ENCODE data around the gene RNF17. TPM values are rescaled to one million over a fixed set of nuclear protein-coding genes. Genes with fewer than 3 reads are reported as not detected.

RNF17 gene
- total RNA-seq, 1 donor from 2014 or later, result not detected

DNA sequence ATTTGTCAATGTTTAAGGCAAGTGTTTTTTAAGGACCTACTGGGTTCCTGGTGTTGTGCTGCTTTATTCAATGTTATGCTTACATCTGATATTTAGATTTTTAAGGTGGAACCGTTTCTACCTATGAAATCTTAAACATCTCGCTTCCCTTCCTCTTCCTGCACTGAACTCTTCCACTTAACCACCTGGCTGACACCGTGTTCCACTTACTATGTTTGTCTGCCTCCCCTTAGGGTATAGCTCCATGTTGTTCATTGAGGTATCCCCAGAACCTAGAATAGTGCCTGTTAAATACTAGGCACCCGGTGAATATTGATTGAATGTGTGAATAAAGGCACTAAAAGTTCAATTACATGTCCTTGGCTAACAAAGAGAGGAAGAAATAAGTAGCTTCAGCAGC, 104.9 kb downstream of the RNF17 start:
- intact Hi-C loops (cut with micrococcal nuclease), result no loop called here
- Mint-ChIP-seq H3K4me1 (ENCODE audit: low read depth) (peaks cover 3% of the 10 kb centered on the region), H3K27ac (no peak overlapping the region), H3K4me3 (ENCODE audit: low read depth) (no peak overlapping the region), H3K9me3 (no peaks in the 10 kb centered on the region), H3K27me3 (ENCODE audit: low read depth) (peaks cover 27% of the 10 kb centered on the region), H3K36me3 (ENCODE audit: low read depth) (no peaks in the 10 kb centered on the region)
- DNase-seq (ENCODE audit: low spot score), result no peak

DNA sequence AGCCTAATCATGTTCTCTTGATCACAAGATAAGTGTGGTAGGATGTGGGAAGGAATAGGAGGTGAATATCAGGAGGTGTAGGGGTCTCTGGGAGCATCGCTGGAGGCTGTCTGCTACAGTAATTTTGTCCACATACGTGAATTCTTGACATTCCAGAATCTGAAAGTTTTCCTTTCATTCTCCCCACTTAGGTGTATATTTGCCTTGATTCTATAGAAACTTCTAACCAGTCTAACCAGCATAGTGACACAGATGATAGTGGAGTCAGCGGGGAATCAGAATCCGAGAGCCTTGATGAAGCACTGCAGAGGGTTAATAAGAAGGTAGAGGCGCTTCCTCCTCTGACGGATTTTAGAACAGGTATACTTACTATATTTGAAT, 106.4 kb downstream of the RNF17 start:
- no peak overlapping the region for H3K4me3 Mint-ChIP-seq (ENCODE audit: low read depth)
- H3K27ac Mint-ChIP-seq, result no peak overlapping the region
- H3K4me1 Mint-ChIP-seq (ENCODE audit: low read depth), result peaks cover 3% of the 10 kb centered on the region
- H3K9me3 Mint-ChIP-seq, result no peaks in the 10 kb centered on the region
- intact Hi-C loops (cut with micrococcal nuclease), result no loop called here
- no peak for DNase-seq (ENCODE audit: low spot score)
- H3K27me3 Mint-ChIP-seq (ENCODE audit: low read depth), result peaks cover 32% of the 10 kb centered on the region
- no peaks in the 10 kb centered on the region for H3K36me3 Mint-ChIP-seq (ENCODE audit: low read depth)

GRCh38 chr13:24875566-24875965, 111.6 kb downstream of the RNF17 start:
- Mint-ChIP-seq H3K27ac (no peak overlapping the region), H3K9me3 (no peaks in the 10 kb centered on the region), H3K4me3 (ENCODE audit: low read depth) (no peak overlapping the region), H3K27me3 (ENCODE audit: low read depth) (peaks cover 20% of the 10 kb centered on the region), H3K36me3 (ENCODE audit: low read depth) (no peaks in the 10 kb centered on the region), H3K4me1 (ENCODE audit: low read depth) (no peaks in the 10 kb centered on the region)
- no peak for DNase-seq (ENCODE audit: low spot score)
- intact Hi-C loops (cut with micrococcal nuclease), result no loop called here

DNA sequence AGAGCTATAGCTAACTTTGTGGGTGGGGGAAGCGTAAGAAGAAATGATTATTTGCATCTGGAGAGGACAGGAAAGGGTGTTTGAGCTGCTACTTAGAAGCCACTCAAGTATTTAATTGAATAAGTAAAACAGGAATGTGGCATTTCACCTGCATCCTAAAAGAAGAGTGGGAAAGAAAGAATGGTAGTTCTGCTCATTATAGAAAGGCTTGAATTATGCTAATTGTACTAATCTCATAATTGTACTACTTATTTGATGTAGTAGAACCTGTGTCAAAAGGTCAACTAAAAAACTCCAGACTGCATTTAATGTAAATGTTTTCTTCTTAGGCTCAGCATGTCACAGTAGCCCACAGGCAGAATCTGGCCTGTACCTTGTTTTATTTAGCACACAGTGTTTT, 113.6 kb downstream of the RNF17 start:
- Mint-ChIP-seq H3K4me1 (ENCODE audit: low read depth) (no peaks in the 10 kb centered on the region), H3K9me3 (no peaks in the 10 kb centered on the region), H3K27me3 (ENCODE audit: low read depth) (peaks cover 20% of the 10 kb centered on the region), H3K27ac (no peak overlapping the region), H3K4me3 (ENCODE audit: low read depth) (no peak overlapping the region), H3K36me3 (ENCODE audit: low read depth) (no peaks in the 10 kb centered on the region)
- no peak for DNase-seq (ENCODE audit: low spot score)
- intact Hi-C loops (cut with micrococcal nuclease), result no loop called here

DNA sequence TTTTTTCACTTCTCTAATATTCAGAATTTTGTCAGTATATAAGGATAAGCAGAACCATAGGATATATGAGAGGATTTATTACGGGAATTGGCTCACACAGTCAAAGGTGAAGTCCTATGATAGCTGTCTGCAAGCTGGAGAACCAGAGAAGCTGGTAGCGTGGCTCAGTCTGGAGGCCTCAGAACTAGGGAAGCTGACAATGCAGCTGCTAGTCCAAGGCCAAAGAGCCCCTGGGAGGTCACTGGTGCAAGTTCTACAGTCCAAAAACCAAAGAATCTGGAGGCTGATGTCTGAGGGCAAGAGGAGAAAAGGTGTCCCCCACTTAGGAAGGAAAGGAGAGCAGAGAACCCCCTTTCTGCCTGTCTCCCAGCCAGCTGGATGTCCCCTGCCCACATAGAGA, 114.4 kb downstream of the RNF17 start:
- Mint-ChIP-seq H3K27me3 (ENCODE audit: low read depth) (peaks cover 20% of the 10 kb centered on the region), H3K36me3 (ENCODE audit: low read depth) (peaks cover 3% of the 10 kb centered on the region)
- intact Hi-C loops (cut with micrococcal nuclease), result no loop called here

DNA sequence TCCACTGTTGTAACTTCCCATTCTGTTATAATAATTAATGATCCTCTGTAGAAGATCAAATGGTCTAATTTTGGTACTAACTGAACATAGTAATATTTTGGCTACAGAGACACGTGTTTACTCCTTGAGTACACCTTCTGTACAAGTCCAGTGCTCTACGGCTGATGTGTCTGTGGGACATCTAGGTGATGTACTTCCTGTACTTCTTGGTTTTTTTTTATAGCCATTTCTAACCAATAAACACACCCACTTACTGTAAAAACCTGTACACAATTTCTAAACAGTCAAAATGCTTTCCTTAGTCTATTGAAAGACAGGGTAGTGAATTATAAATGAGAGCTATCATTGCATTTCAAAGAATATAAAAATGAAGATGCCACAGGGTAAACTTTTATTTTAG, 118.7 kb downstream of the RNF17 start:
- H3K27ac Mint-ChIP-seq, result no peak overlapping the region
- no peak overlapping the region for H3K4me3 Mint-ChIP-seq (ENCODE audit: low read depth)
- H3K27me3 Mint-ChIP-seq (ENCODE audit: low read depth), result no peaks in the 10 kb centered on the region
- DNase-seq (ENCODE audit: low spot score), result no peak
- no peaks in the 10 kb centered on the region for H3K4me1 Mint-ChIP-seq (ENCODE audit: low read depth)
- H3K9me3 Mint-ChIP-seq, result no peaks in the 10 kb centered on the region
- peaks cover 20% of the 10 kb centered on the region for H3K36me3 Mint-ChIP-seq (ENCODE audit: low read depth)
- intact Hi-C loops (cut with micrococcal nuclease), result no loop called here

More for the DNA sequence above, 114.4 kb downstream of the RNF17 start:
- Mint-ChIP-seq H3K4me3 (ENCODE audit: low read depth) (no peak overlapping the region), H3K4me1 (ENCODE audit: low read depth) (no peaks in the 10 kb centered on the region), H3K27ac (no peak overlapping the region), H3K9me3 (no peaks in the 10 kb centered on the region)
- no peak for DNase-seq (ENCODE audit: low spot score)

DNA sequence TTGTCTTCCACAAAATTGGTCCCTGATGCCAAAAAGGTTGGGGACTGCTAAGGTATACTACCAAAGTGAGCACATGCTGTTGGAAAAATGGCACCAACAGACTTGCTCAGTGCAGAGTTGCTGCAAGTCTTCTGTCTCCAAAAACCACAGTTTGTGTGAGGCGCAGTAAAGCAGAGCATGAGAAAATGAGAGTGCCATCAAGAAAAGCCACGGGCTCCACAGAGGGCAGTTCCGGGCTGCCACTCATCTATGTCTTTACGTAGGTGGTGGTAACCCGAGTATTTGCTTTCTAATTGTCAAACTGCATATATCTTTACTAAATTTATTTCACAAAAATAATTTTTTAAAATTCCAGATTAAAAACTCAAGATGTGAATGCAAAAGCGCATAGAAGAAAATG, 123.8 kb downstream of the RNF17 start:
- no peak for DNase-seq (ENCODE audit: low spot score)

GRCh38 chr13:24888291-24888931, 124.4 kb downstream of the RNF17 start:
- H3K9me3 Mint-ChIP-seq, result no peaks in the 10 kb centered on the region
- no peaks in the 10 kb centered on the region for H3K4me1 Mint-ChIP-seq (ENCODE audit: low read depth)
- peaks cover 42% of the 10 kb centered on the region for H3K36me3 Mint-ChIP-seq (ENCODE audit: low read depth)
- DNase-seq (ENCODE audit: low spot score), result no peak
- intact Hi-C loops (cut with micrococcal nuclease), result no loop called here
- H3K4me3 Mint-ChIP-seq (ENCODE audit: low read depth), result no peak overlapping the region
- H3K27me3 Mint-ChIP-seq (ENCODE audit: low read depth), result no peaks in the 10 kb centered on the region
- H3K27ac Mint-ChIP-seq, result no peak overlapping the region

More for the DNA sequence above, 123.8 kb downstream of the RNF17 start:
- Mint-ChIP-seq H3K9me3 (no peaks in the 10 kb centered on the region), H3K4me3 (ENCODE audit: low read depth) (no peak overlapping the region), H3K27ac (no peak overlapping the region), H3K27me3 (ENCODE audit: low read depth) (no peaks in the 10 kb centered on the region), H3K36me3 (ENCODE audit: low read depth) (peaks cover 41% of the 10 kb centered on the region), H3K4me1 (ENCODE audit: low read depth) (no peaks in the 10 kb centered on the region)
- intact Hi-C loops (cut with micrococcal nuclease), result no loop called here

DNA sequence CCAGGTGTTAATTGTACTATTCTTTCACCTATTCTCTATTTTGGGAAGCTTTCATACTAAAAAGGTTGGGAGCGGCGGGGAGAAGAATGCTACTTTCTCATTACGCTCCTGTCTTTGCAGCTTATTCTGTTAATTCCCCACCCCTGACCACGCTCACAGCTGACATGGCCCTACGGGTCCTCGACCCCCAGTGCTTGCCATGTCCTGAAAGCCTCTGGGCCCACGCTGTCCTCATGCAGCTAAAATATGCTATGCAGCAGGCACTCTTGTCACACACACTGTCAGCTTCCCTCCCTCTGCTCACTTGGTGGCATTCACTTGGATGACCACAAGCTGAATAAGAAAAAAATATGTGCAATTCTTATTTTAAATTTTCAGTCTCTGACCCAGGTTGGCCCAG, 126.3 kb downstream of the RNF17 start:
- Mint-ChIP-seq H3K36me3 (ENCODE audit: low read depth) (peaks cover 37% of the 10 kb centered on the region), H3K27ac (no peak overlapping the region), H3K9me3 (no peaks in the 10 kb centered on the region), H3K4me3 (ENCODE audit: low read depth) (no peak overlapping the region), H3K27me3 (ENCODE audit: low read depth) (no peaks in the 10 kb centered on the region), H3K4me1 (ENCODE audit: low read depth) (no peaks in the 10 kb centered on the region)
- DNase-seq (ENCODE audit: low spot score), result no peak
- intact Hi-C loops (cut with micrococcal nuclease), result no loop called here

- no peaks in the 10 kb centered on the region for H3K4me1 Mint-ChIP-seq (ENCODE audit: low read depth)
- peaks cover 34% of the 10 kb centered on the region for H3K36me3 Mint-ChIP-seq (ENCODE audit: low read depth)
- DNase-seq (ENCODE audit: low spot score), result no peak
- no peaks in the 10 kb centered on the region for H3K9me3 Mint-ChIP-seq
- no peak overlapping the region for H3K4me3 Mint-ChIP-seq (ENCODE audit: low read depth)
- intact Hi-C loops (cut with micrococcal nuclease), result no loop called here
- H3K27ac Mint-ChIP-seq, result no peak overlapping the region
- no peaks in the 10 kb centered on the region for H3K27me3 Mint-ChIP-seq (ENCODE audit: low read depth)
Measured at GRCh38 chr13:24891476-24892108, 127.6 kb downstream of the RNF17 start.

DNA sequence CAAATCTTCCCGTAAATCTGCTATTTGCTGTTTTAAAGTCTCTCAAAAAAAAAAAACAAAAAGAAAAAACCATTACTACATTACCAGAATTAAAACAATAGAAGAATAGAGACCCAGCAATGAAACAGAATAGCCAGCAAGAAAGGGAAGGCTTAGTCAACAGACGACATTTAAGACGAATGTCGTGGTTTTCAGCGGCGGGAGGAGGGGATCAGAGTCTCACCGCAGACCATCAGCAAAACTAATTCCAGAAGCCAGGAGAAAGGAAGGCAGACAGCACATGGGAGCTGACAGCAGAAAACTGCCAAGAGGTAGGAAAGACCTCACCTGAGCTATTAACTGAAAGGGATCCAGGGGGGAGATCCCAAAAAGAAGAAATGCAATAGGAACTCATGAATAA, 128.9 kb downstream of the RNF17 start:
- peaks cover 38% of the 10 kb centered on the region for H3K36me3 Mint-ChIP-seq (ENCODE audit: low read depth)
- no peaks in the 10 kb centered on the region for H3K27me3 Mint-ChIP-seq (ENCODE audit: low read depth)
- H3K27ac Mint-ChIP-seq, result no peak overlapping the region
- no peak overlapping the region for H3K4me3 Mint-ChIP-seq (ENCODE audit: low read depth)
- H3K4me1 Mint-ChIP-seq (ENCODE audit: low read depth), result no peaks in the 10 kb centered on the region
- no peak for DNase-seq (ENCODE audit: low spot score)
- H3K9me3 Mint-ChIP-seq, result no peaks in the 10 kb centered on the region
- intact Hi-C loops (cut with micrococcal nuclease), result no loop called here

GRCh38 chr13:24893863-24894262, 129.9 kb downstream of the RNF17 start:
- Mint-ChIP-seq H3K27ac (no peak overlapping the region), H3K4me3 (ENCODE audit: low read depth) (no peak overlapping the region), H3K27me3 (ENCODE audit: low read depth) (no peaks in the 10 kb centered on the region), H3K4me1 (ENCODE audit: low read depth) (no peaks in the 10 kb centered on the region), H3K36me3 (ENCODE audit: low read depth) (peaks cover 33% of the 10 kb centered on the region), H3K9me3 (no peaks in the 10 kb centered on the region)
- no peak for DNase-seq (ENCODE audit: low spot score)
- intact Hi-C loops (cut with micrococcal nuclease), result no loop called here

DNA sequence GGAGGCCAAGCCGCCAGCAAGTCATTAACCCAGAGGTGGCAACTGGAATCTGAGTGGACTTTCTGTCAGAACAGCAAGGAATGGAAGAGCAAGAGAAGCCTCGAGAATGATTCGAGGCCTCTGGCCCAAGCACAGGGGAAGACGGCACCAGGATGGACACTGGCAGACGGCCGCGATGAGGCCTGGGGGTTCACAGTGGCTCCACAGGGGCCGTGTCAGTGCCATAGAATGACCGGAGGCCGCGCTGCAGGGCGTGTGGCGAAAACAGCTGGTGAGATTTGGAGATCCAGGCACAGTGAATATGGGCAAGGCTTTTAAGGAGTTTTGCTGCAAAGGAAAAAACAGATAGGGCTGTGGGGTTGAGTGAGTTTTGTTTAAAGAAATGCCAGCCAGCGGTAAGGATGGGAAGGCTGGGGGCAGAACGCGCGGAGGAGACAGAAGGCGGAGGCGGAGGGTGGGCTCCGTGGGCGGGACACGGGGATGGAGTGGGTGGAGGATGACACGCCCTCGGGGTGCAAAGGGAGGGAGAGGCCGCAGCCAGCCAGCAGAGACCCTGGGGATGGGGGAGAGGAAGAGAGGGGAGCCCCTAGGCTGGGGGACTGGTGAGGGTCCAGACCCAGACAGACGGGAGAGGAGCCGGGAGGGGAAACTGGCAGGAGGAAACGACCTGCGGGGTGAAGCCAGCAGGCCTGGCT, 130.5 kb downstream of the RNF17 start:
- H3K4me3 Mint-ChIP-seq (ENCODE audit: low read depth), result no peak overlapping the region
- no peak overlapping the region for H3K27ac Mint-ChIP-seq
- no peaks in the 10 kb centered on the region for H3K9me3 Mint-ChIP-seq

More for the DNA sequence above, 130.5 kb downstream of the RNF17 start:
- no peaks in the 10 kb centered on the region for H3K27me3 Mint-ChIP-seq (ENCODE audit: low read depth)
- peaks cover 35% of the 10 kb centered on the region for H3K36me3 Mint-ChIP-seq (ENCODE audit: low read depth)
- no peak for DNase-seq (ENCODE audit: low spot score)
- H3K4me1 Mint-ChIP-seq (ENCODE audit: low read depth), result no peaks in the 10 kb centered on the region
- intact Hi-C loops (cut with micrococcal nuclease), result no loop called here

All from activated T-helper 2 cell treated with anti-CD3 and anti-CD28 coated beads, Interferon-gamma antibody, Interleukin-2, Interleukin-4, amounts not matched to agents 10 μg/mL and 5 μg/mL and 100 μg/mL, durations not matched to agents 14 hours and 24 hours and 36 hours (primary cell).